Ovary (tissue), 9 donors: ENCODE results near the gene FZD8. TPM values are rescaled to one million over a fixed set of nuclear protein-coding genes. Genes with fewer than 3 reads are reported as not detected.

ENCODE experiments used
- DNase-seq, 5 donors: peaks; one replicate each; pipeline ENCODE4 v3.0.0-alpha.2; 2019 to 2020
- H3K27ac ChIP-seq, 2 donors: fragments of 200-600 bp; one replicate each; pipeline versions ENCODE4 v1.5.1 to v1.8.0; 2019 to 2022
- H3K27me3 ChIP-seq: fragments of 200-600 bp; one replicate; pipeline ENCODE4 v1.8.0; 2022
- H3K36me3 ChIP-seq: fragments of 200-600 bp; sonication (generic); one replicate; pipeline ENCODE4 v1.5.1; 2019
- H3K4me1 ChIP-seq: one replicate; pipeline ENCODE4 v1.8.1; 2013; ENCODE audit warnings: mild to moderate bottlenecking, moderate library complexity; ENCODE audit not compliant: insufficient read depth
- H3K4me3 ChIP-seq: fragments of 200-600 bp; sonication (generic); one replicate; pipeline ENCODE4 v1.5.1; 2017
- H3K9me3 ChIP-seq, 2 donors: fragments of 200-600 bp in 1 of 2; sonication (generic) in 1 of 2; one replicate each; pipeline versions ENCODE4 v1.5.1 to v1.8.1; 2013 to 2019; ENCODE audit warnings: mild to moderate bottlenecking in 1 of 2, moderate library complexity in 1 of 2
- CTCF ChIP-seq, 3 donors: fragments of 450-650 bp in 2 of 3; fragments of 200-600 bp in 1 of 3; IDR thresholded peaks; one replicate each; pipeline versions ENCODE4 v1.5.1 to v1.8.0; 2016 to 2022; ENCODE audit warnings: antibody characterized with exemption in 3 of 3, mild to moderate bottlenecking in 1 of 3
- EP300 ChIP-seq: sonication (generic); formaldehyde crosslinking; IDR thresholded peaks from one replicate; pipeline ENCODE4 v1.6.1; 2017; ENCODE audit warnings: antibody characterized with exemption
- POLR2A ChIP-seq: fragments of 450-650 bp; IDR thresholded peaks from one replicate; pipeline ENCODE4 v1.6.1; 2017; ENCODE audit warnings: antibody characterized with exemption, mild to moderate bottlenecking, moderate library complexity
- WGBS, 3 donors: extraction: QIAGEN DNeasy Blood & Tissue Kit in 1 of 3; methylation state at CpG; one replicate each; pipeline versions ENCODE4 v1.1.5 to v1.1.7; 2013 to 2017; 5-methylcytosine and 5-hydroxymethylcytosine counted together
- intact Hi-C, 4 donors: fragments of 100-400 bp; cut with DNase I; formaldehyde crosslinking; loops; one replicate each; pipeline versions ENCODE4 v1.11.0 to v1.15.1; 2022 to 2023
- polyA plus RNA-seq, 2 donors: library from polyadenylated mRNA; stranded (reverse); fragments of 200-250 nt in 1 of 2; fragments of 350-450 nt in 1 of 2; fragmentation: Illumina TruSeq in 1 of 2; extraction: RNeasy Lipid Tissue Mini Kit (QIAGEN cat#74804) in 1 of 2; gene quantifications; one replicate each; pipeline ENCODE4 v1.2.3, GENCODE V29; 2013 to 2014
- total RNA-seq, 7 donors: library from RNA; depleted of rRNA in 2 of 7; stranded (reverse); fragments of >200 nt in 2 of 7; fragmentation: NEBNext Ultra II Directional in 3 of 7; extraction: Animal tissue kit (Norgen Biotek cat#: 25700) in 3 of 7; gene quantifications; one replicate each; pipeline versions ENCODE4 v1.1.0 to v1.2.4, GENCODE V29; 2016 to 2023
- donor health status: DM: no; HTN: no; CAD: no; lungs with moderate emphysema.
- donor health status: DM: no; HTN: no; CAD: no.
- donor health status: Bipolar disorder and iron deficiency.
- donor health status: DM: yes; HTN: yes; CAD: no.
- donor health status: DM: no; HTN: no; CAD: no.
- donor health status: DM: yes; HTN: yes; CAD: no.

FZD8 gene
- total and polyA plus RNA-seq, 9 donors = 1.4 to 14.9 (median 3.4) TPM

- intact Hi-C loops = no loop called here
- H3K27me3 ChIP-seq = no peaks in the 10 kb centered on the region
- peaks cover 0 to 4% of the 10 kb centered on the region in 2 donors for H3K9me3 ChIP-seq
- DNase-seq = no peak
- no peaks in the 10 kb centered on the region for H3K4me1 ChIP-seq
- no peak overlapping the region for H3K27ac ChIP-seq
- H3K4me3 ChIP-seq = no peak overlapping the region
- TF ChIP-seq CTCF (IDR thresholded peaks at IDR 0.05) (no peak), POLR2A (no peak), EP300 (no peak)
- WGBS, 3 donors = 76 to 87% (median 81%) methylated on average over 6 of the region's 6 CpGs
- no peaks in the 10 kb centered on the region for H3K36me3 ChIP-seq
These were observed 30.3 kb downstream of the FZD8 start for GRCh38 chr10:35611750-35612149.

GRCh38 chr10:35608328-35608672 is 33.8 kb downstream of the FZD8 start:
- Histone ChIP-seq H3K36me3 (no peaks in the 10 kb centered on the region), H3K27me3 (no peaks in the 10 kb centered on the region), H3K9me3 (peaks cover 0 to 4% of the 10 kb centered on the region in 2 donors), H3K27ac (no peak overlapping the region), H3K4me1 (no peaks in the 10 kb centered on the region), H3K4me3 (no peak overlapping the region)
- DNase-seq = no peak
- no peak for TF ChIP-seq CTCF (IDR thresholded peaks at IDR 0.05)
- no peak for TF ChIP-seq POLR2A
- no peak for TF ChIP-seq EP300
- intact Hi-C loops = no loop called here
- 71 to 88% (median 75%) methylated on average over 8 to 16 of the region's 16 CpGs for WGBS, 3 donors

- no peaks in the 10 kb centered on the region for H3K4me1 ChIP-seq
- DNase-seq = peak in 2 of 5 donors; percentile 18 to 36
- H3K36me3 ChIP-seq = no peaks in the 10 kb centered on the region
- peak overlapping the region; percentile 23 for H3K4me3 ChIP-seq
- intact Hi-C loops = no loop called here
- H3K27me3 ChIP-seq = no peaks in the 10 kb centered on the region
- H3K9me3 ChIP-seq = peaks cover 0 to 4% of the 10 kb centered on the region in 2 donors
- TF ChIP-seq EP300 (no peak), POLR2A (no peak), CTCF (IDR thresholded peaks at IDR 0.05) (no peak)
- 8 to 16% (median 15%) methylated on average over 61 to 78 of the region's 78 CpGs for WGBS, 3 donors
- H3K27ac ChIP-seq = no peak overlapping the region
These were observed 34.4 kb downstream of the FZD8 start for GRCh38 chr10:35607475-35608327.

GRCh38 chr10:35606430-35606829 is 35.7 kb downstream of the FZD8 start:
- DNase-seq = no peak
- H3K27me3 ChIP-seq = no peaks in the 10 kb centered on the region
- no peaks in the 10 kb centered on the region for H3K36me3 ChIP-seq
- H3K4me3 ChIP-seq = no peak overlapping the region
- H3K27ac ChIP-seq = no peak overlapping the region
- TF ChIP-seq EP300 = no peak
- TF ChIP-seq CTCF (IDR thresholded peaks at IDR 0.05) = no peak
- TF ChIP-seq POLR2A = no peak
- H3K4me1 ChIP-seq = no peaks in the 10 kb centered on the region
- H3K9me3 ChIP-seq = peaks cover 0 to 4% of the 10 kb centered on the region in 2 donors
- 30 to 50% (median 31%) methylated on average over 6 of the region's 6 CpGs for WGBS, 3 donors
- intact Hi-C loops = no loop called here
